ENCODE measurements around the gene RPTN.

RPTN gene

DNA sequence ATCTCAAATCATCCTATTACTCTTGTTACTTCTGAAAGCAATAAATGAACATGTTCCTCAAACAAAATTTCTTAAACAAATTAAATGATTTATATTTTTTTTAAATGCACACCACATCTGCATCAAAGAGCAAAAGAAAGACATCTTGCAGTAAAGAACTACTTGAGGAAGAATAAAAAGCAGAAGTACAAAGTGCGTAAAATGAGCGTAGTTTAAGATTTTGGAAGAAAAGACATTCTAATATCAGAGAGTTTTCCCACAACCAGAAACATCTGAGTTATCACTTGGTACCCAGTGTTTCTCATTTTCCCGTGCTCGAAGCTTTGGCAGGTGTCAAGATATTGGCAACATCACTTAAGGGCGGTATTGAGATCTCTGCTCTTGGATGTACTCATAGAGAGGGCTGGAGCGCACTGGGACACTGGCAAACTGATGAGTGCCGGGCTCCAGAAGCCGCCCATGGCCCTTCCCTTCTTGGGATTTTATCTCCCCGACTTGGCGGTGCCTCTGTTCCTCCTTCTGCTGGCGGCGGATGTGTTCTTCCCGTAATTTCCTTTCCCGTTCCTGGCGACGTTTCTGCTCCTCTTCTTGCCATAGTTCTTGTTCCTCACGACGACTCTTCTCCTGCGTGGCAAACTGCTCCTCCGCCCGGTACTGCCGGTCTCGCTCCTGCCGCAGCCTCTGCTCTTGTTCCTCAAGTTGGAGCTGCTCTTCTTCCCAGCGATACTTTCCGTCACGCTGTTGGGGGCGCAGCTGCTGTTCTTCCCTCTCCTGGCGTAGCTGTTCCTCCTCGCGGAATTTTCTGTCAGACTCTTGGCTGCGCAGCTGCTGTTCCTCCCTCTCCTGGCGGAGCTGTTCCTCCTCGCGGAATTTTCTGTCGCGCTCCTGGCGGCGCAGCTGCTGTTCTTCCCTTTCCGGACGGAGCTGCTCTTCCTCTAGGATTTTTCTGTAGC, 51.7 kb downstream of the RPTN start:
- no peak for TF ChIP-seq ZFX (IDR thresholded peaks at IDR 0.05; ENCODE audit: borderline replicate concordance)
- TF ChIP-seq, protein P1, sequence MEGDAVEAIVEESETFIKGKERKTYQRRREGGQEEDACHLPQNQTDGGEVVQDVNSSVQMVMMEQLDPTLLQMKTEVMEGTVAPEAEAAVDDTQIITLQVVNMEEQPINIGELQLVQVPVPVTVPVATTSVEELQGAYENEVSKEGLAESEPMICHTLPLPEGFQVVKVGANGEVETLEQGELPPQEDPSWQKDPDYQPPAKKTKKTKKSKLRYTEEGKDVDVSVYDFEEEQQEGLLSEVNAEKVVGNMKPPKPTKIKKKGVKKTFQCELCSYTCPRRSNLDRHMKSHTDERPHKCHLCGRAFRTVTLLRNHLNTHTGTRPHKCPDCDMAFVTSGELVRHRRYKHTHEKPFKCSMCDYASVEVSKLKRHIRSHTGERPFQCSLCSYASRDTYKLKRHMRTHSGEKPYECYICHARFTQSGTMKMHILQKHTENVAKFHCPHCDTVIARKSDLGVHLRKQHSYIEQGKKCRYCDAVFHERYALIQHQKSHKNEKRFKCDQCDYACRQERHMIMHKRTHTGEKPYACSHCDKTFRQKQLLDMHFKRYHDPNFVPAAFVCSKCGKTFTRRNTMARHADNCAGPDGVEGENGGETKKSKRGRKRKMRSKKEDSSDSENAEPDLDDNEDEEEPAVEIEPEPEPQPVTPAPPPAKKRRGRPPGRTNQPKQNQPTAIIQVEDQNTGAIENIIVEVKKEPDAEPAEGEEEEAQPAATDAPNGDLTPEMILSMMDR (IDR thresholded peaks at IDR 0.05) = no peak
- no peak overlapping the region for H3K27ac ChIP-seq

DNA sequence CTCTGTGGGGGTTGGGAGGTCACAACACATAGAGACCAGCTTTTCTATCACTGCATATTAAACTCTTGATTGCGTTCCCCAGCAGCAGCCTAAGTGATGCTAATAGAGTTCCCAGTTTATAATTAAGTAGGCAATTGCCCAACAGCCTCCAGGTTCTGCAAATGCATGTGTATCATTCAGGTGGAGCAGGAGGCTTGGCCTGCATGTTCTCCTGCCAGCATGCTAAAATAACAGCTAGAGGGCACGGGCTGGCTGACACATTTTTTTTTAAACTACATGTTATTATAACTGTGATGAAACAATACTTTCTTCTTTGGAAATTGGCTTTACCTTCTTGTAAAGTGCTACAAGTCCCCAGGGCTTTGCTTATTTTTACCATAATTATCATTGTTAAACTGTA, 54.2 kb downstream of the RPTN start:
- no peak overlapping the region for H3K27ac ChIP-seq
- TF ChIP-seq, protein P1 (IDR thresholded peaks at IDR 0.05) = no peak
- no peak for TF ChIP-seq ZFX (IDR thresholded peaks at IDR 0.05; ENCODE audit: borderline replicate concordance)

Data from 22Rv1 (cell line).